SIG-M5 (cell line): Measurements from ENCODE around the gene CFHR2.

ENCODE experiments used
- DNase-seq: peaks from one replicate; lab custom pipeline; 2025; lab: John Stamatoyannopoulos, UW

CFHR2 gene

GRCh38 chr1:197003132-197003531, 59.6 kb downstream of the CFHR2 start:
- no peak for DNase-seq

- DNase-seq = no peak
Observed at GRCh38 chr1:197008861-197009260, 65.3 kb downstream of the CFHR2 start.
